ENCODE measurements around the gene GGT5. TPM values are rescaled to one million over a fixed set of nuclear protein-coding genes. Genes with fewer than 3 reads are reported as not detected.

The GGT5 gene, protein sequence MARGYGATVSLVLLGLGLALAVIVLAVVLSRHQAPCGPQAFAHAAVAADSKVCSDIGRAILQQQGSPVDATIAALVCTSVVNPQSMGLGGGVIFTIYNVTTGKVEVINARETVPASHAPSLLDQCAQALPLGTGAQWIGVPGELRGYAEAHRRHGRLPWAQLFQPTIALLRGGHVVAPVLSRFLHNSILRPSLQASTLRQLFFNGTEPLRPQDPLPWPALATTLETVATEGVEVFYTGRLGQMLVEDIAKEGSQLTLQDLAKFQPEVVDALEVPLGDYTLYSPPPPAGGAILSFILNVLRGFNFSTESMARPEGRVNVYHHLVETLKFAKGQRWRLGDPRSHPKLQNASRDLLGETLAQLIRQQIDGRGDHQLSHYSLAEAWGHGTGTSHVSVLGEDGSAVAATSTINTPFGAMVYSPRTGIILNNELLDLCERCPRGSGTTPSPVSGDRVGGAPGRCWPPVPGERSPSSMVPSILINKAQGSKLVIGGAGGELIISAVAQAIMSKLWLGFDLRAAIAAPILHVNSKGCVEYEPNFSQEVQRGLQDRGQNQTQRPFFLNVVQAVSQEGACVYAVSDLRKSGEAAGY
- total RNA-seq, result 12.1 and 52.3 TPM in 2 replicates

DNA sequence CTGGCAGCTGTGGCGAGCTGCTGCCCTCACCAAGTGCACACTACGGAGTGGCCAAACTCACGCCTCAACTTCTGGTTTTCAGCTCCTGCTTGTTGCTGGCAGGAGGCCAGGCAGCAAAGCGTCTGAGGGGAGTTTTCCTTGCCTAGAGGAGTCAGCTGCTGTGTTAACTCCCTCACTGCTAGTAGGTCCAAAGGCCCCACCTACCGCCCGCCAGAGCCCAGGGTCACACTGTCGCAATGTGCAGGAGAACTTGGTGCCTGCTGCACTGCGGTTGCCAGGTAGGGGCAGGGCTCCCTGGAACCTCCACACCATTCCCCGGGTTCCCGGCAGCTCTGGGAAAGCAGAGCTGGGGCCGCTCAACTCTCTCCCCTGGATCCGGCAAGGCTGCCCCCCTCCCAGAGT, at the start of gene GGT5:
TSS of gene GGT5 (minus strand) at position 53 of the 402 bp plus-strand sequence. CDS start 357 bp downstream, outside the sequence.

DNA sequence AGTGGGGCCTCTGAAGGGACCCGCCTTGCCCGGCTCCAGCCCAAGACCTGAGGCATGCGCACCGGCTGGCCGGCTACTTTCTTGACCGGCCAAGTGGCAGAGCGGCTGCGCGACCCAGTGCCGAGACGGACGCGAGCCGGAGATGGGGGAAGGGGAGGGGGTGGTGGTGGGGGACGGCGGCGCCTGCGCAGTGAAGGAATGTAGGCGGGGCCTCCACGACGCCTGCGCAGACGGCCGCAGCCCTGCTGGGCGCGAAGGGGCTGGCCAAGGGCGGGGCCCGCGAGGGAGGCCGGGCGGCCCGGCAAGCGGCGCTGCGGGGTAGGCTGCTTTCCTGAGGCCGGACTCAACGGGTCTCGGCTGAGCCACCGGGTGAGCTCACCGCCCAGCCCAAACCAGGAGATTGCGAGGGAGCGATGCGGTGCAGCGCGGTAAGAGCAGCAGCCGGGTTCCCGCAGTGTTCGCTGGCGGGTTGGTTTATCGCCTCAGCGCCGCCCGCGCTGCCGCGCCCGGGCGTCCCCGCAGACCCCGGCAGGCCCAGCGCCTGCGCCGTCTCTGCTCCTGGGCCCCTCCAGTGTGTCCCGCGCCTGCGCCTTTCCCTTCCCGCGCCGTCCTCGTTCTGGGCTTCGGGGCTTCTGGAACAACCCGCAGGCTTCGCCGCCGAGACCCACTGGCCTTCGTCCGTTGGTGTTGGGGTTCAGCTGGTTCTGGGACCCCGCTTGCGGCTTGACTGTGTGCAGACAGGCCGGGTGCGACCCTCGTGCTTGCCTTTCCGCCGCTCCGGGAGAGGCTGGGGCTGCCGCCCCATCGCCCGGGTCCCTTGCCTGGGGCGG, 25.9 kb upstream of the GGT5 start, which contains the start of gene SPECC1L:
TSS of gene SPECC1L (plus strand) at position 276 of the 830 bp plus-strand sequence. CDS start 31,401 bp downstream, outside the sequence.

DNA sequence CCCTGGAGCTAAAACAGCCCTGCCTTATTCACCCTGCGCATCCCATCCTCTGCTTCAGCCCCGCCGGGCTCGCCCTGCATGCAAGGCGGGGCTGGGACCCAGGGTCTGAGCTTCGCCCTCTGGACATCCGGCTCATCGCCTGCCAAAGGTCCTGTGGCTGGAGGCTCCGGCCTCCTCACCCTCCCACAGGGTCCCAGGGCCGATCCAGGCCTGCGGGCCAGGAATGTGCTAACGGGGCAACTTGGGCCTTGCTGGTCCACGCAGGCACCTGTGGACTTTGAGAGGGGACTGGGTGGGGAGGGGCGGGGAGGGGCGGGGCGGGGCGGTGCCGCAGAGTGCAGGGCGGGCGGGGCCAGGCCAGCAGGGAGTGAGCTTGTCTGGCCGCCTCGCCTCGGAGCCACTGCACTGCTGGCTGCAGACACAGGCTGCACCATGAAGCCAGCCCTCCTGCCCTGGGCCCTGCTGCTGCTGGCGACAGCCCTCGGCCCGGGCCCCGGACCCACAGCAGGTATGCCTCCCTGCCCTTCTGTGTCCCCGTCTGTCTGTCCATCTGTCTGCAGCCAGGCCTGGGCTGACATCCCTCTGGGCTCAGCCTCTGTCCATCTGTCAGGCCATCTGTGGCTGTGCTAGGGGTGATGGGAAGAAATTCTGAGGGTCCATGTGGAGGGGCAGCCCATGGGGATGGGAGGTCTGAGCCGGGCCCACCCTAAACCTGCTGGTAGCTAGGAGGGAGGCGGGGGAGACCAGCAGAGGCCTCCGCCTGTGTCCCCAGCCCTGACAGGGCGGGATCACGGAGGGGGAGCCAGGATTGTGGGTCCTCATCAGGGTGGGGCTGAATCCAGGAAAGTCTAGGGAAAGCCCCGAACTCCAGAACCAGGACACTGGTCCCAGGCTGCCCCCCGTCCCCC, 63.5 kb downstream of the GGT5 start, which contains the start of gene SUSD2:
TSS of gene SUSD2 (plus strand) at position 400 of the 908 bp plus-strand sequence. CDS start at position 433, 33 bp downstream.

Other genes with a start within 250 kb of the GGT5 start
- gene GSTT4, start 239.6 kb downstream of the GGT5 start, total RNA-seq, result 0.07 TPM in 1 of 2 replicates, not detected in the other
- gene CABIN1, start 233.8 kb downstream of the GGT5 start, total RNA-seq, result 68.5 and 88.0 TPM in 2 replicates
- 46.2 and 79.1 TPM in 2 replicates for gene SUSD2, start 63.6 kb downstream of the GGT5 start, total RNA-seq
- 43.9 and 51.5 TPM in 2 replicates for gene SPECC1L, start 25.7 kb upstream of the GGT5 start, total RNA-seq
- gene ADORA2A, start 182.5 kb upstream of the GGT5 start, total RNA-seq, result 1.6 and 2.5 TPM in 2 replicates